Colonic mucosa (tissue), 4 donors: Measurements from ENCODE around the gene DHX9. TPM values are rescaled to one million over a fixed set of nuclear protein-coding genes. Genes with fewer than 3 reads are reported as not detected.
"Not testable (repeated sequence)": the region's sequence is repeated elsewhere in the genome, so short reads cannot be mapped to it uniquely, and the experiment has no call there.

ENCODE experiments used
- DNase-seq: peaks from one replicate; pipeline ENCODE4 v3.0.0-alpha.2; 2020
- H3K27ac ChIP-seq: fragments of 200-600 bp; one replicate; pipeline ENCODE4 v1.8.0; 2021
- H3K27me3 ChIP-seq: fragments of 200-600 bp; one replicate; pipeline ENCODE4 v1.8.0; 2021
- H3K36me3 ChIP-seq: fragments of 200-600 bp; one replicate; pipeline ENCODE4 v1.8.0; 2021
- H3K4me1 ChIP-seq: fragments of 200-600 bp; one replicate; pipeline ENCODE4 v1.8.0; 2021; ENCODE audit warnings: mild to moderate bottlenecking
- H3K4me3 ChIP-seq: fragments of 200-600 bp; one replicate; pipeline ENCODE4 v1.8.0; 2021
- H3K9ac ChIP-seq, 2 donors: one replicate each; pipeline ENCODE4 v1.7.0; 2013; ENCODE audit warnings: control low read depth in 2 of 2, low read depth in 2 of 2, low read length in 2 of 2
- H3K9me3 ChIP-seq: fragments of 200-600 bp; one replicate; pipeline ENCODE4 v1.8.0; 2021
- intact Hi-C: fragments of 100-400 bp; cut with DNase I; formaldehyde crosslinking; loops from one replicate; pipeline ENCODE4 v1.14.1; 2022
- total RNA-seq, 2 donors: library from RNA; stranded (reverse); fragmentation: NEBNext Ultra II Directional in 1 of 2; extraction: Animal tissue kit (Norgen Biotek cat#: 25700) in 1 of 2; gene quantifications; one replicate each; pipeline ENCODE4 v1.2.1, GENCODE V29; 2021
- TF ChIP-seq, protein P1 (sequence below): fragments of 200-600 bp; IDR thresholded peaks from one replicate; pipeline ENCODE4 v1.8.0; 2022; ENCODE audit warnings: antibody characterized with exemption, mild to moderate bottlenecking
- donor health status: healthy.
- donor health status: DM: no; HTN: no; CAD: no.
- donor health status: DM: no; HTN: no; CAD: no.

The DHX9 gene
- total RNA-seq, 2 donors from 2014 or later, result 99.2 to 164 TPM

DNA sequence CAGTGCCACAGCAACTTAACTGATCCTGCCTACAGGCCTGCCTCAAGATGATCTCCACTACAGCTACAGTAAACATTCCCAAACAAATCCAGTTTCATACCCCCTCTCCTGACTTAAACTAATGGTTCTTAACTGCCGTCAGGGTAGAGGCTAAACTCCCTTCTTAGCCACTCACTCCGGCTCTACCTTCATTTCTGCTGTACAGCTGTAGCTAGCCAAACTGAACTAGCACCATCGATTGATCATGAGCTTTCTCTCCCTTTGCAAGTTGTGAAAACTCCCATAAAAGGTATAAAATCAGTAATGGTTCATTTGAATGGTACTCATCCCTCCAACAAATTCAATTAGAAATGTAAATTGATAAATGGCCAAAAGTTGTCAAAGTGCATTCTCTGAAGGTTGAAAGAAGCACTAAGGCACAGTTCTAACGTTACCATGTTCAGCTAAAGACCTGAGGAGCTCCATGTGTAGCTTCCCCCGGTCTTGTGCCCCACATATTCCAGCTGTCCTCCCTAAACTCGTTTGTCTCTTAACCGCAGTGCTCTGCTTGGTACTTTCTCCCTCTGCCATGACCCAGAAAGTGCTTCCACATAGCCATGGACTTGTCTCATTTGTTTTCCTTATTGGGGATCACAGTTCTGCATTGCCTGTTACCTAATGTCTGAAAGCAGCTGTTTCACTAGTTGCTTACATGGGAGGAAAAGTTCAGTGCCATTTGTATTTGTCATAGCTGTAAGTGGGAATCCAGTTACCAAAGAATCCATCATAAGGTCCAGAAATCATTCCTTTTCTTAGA is 49.8 kb downstream of the DHX9 start:
- H3K4me1 ChIP-seq, result no peaks in the 10 kb centered on the region
- no peaks in the 10 kb centered on the region for H3K27me3 ChIP-seq
- no peak for DNase-seq
- no peaks in the 10 kb centered on the region for H3K9me3 ChIP-seq
- no peak overlapping the region for H3K27ac ChIP-seq
- H3K9ac ChIP-seq, result no peak overlapping the region
- no peak overlapping the region for H3K4me3 ChIP-seq
- no peaks in the 10 kb centered on the region for H3K36me3 ChIP-seq
- intact Hi-C loops, result no loop called here
- TF ChIP-seq, protein P1, sequence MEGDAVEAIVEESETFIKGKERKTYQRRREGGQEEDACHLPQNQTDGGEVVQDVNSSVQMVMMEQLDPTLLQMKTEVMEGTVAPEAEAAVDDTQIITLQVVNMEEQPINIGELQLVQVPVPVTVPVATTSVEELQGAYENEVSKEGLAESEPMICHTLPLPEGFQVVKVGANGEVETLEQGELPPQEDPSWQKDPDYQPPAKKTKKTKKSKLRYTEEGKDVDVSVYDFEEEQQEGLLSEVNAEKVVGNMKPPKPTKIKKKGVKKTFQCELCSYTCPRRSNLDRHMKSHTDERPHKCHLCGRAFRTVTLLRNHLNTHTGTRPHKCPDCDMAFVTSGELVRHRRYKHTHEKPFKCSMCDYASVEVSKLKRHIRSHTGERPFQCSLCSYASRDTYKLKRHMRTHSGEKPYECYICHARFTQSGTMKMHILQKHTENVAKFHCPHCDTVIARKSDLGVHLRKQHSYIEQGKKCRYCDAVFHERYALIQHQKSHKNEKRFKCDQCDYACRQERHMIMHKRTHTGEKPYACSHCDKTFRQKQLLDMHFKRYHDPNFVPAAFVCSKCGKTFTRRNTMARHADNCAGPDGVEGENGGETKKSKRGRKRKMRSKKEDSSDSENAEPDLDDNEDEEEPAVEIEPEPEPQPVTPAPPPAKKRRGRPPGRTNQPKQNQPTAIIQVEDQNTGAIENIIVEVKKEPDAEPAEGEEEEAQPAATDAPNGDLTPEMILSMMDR, result no peak

GRCh38 chr1:182889997-182890396 is 50.9 kb downstream of the DHX9 start:
- Histone ChIP-seq H3K4me1 (no peaks in the 10 kb centered on the region), H3K27ac (no peak overlapping the region), H3K4me3 (no peak overlapping the region), H3K9ac (no peak overlapping the region), H3K36me3 (no peaks in the 10 kb centered on the region), H3K9me3 (no peaks in the 10 kb centered on the region), H3K27me3 (no peaks in the 10 kb centered on the region)
- DNase-seq, result no peak
- intact Hi-C loops, result no loop called here
- TF ChIP-seq, protein P1, result no peak

- TF ChIP-seq, protein P1, result no peak
Observed at GRCh38 chr1:182890927-182891610, 51.9 kb downstream of the DHX9 start.

DNA sequence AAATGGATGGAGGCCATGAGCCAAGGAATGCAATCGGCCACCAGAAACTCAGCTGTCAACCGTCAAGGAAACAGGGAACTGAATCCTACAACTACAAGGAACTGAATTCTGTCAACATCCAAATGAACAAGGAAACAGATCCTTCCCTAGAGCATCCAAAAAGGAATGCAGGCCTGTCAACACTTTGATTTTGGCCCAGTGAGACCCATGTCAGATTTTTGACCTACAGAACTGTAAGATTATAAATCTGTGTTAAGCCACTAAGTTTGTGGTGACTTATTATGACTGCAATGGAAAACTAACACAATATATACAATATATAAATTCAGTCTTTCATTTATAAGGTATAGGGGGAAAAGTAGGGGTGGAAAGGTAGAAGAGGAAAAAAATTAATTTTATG is 58.5 kb downstream of the DHX9 start:
- H3K4me3 ChIP-seq, result no peak overlapping the region

More at GRCh38 chr1:182890927-182891610, 51.9 kb downstream of the DHX9 start:
- no peaks in the 10 kb centered on the region for H3K4me1 ChIP-seq
- no peak for DNase-seq
- H3K4me3 ChIP-seq, result no peak overlapping the region
- no peaks in the 10 kb centered on the region for H3K36me3 ChIP-seq
- H3K27me3 ChIP-seq, result no peaks in the 10 kb centered on the region
- H3K27ac ChIP-seq, result no peak overlapping the region
- no peaks in the 10 kb centered on the region for H3K9me3 ChIP-seq
- intact Hi-C loops, result no loop called here
- no peak overlapping the region for H3K9ac ChIP-seq

DNA sequence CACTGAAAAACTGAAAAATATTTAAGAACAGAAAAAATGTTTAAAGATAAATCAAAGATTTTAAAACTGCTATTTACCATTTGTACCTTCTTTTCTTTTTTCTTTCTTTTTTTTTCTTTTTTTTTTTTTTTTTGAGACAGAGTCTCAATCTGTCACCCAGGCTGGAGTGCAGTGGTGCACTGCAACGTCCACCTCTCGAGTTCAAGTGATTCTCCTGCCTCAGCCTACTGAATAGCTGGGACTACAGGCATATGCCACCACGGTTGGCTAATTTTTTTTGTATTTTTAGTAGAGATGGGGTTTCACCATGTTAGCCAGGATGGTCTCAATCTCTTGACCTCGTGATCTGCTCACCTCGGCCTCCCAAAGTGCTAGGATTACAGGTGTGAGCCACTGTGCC is 62.8 kb downstream of the DHX9 start:
- H3K27ac ChIP-seq, H3K4me3 ChIP-seq, intact Hi-C loops, H3K36me3 ChIP-seq, H3K27me3 ChIP-seq, H3K4me1 ChIP-seq, H3K9ac ChIP-seq, DNase-seq, H3K9me3 ChIP-seq: not testable (repeated sequence)

More for the DNA sequence above, 58.5 kb downstream of the DHX9 start:
- intact Hi-C loops, result no loop called here
- Histone ChIP-seq H3K4me1 (no peaks in the 10 kb centered on the region), H3K27me3 (no peaks in the 10 kb centered on the region), H3K36me3 (no peaks in the 10 kb centered on the region), H3K27ac (no peak overlapping the region), H3K9me3 (no peaks in the 10 kb centered on the region), H3K9ac (no peak overlapping the region)
- TF ChIP-seq, protein P1, result no peak
- no peak for DNase-seq

GRCh38 chr1:182905321-182905720 is 66.2 kb downstream of the DHX9 start:
- intact Hi-C loops, result no loop called here
- Histone ChIP-seq H3K9ac (no peak overlapping the region), H3K9me3 (no peaks in the 10 kb centered on the region), H3K4me3 (no peak overlapping the region), H3K36me3 (no peaks in the 10 kb centered on the region), H3K27me3 (no peaks in the 10 kb centered on the region), H3K27ac (no peak overlapping the region), H3K4me1 (no peaks in the 10 kb centered on the region)
- TF ChIP-seq, protein P1, result no peak
- no peak for DNase-seq
